GM23248 (cell line): ENCODE measurements around the gene ELMO1.

Experiments
- EZH2 ChIP-seq: fragments of 200-600 bp; sonication (generic); IDR thresholded peaks from 2 replicates; pipeline ENCODE4 v1.6.1; 2018; ENCODE audit warnings: antibody characterized with exemption, mild to moderate bottlenecking; ENCODE audit not compliant: insufficient read depth, poor library complexity, severe bottlenecking
- EZH2phosphoT487 ChIP-seq: fragments of 200-600 bp; sonication (generic); IDR thresholded peaks from 2 replicates; pipeline ENCODE4 v1.6.1; 2018; ENCODE audit warnings: antibody characterized with exemption, moderate library complexity, mild to moderate bottlenecking, low read depth; ENCODE audit not compliant: insufficient read depth

- TF ChIP-seq EZH2, result no peak
- no peak for TF ChIP-seq EZH2phosphoT487
These were observed 167.1 kb downstream of the ELMO1 start for GRCh38 chr7:37281368-37282092.
